Stimulated activated CD4-positive, alpha-beta T cell treated with anti-CD3 and anti-CD28 coated beads, Interleukin-4, amount 100 ng/mL, for 1 hour (primary cell): ENCODE data around the gene ARMH3.

Experiments used
- DNase-seq: peaks from one replicate; pipeline ENCODE4 v3.0.0-alpha.2; 2020

Gene ARMH3

GRCh38 chr10:101848894-101849351 is 207.1 kb downstream of the ARMH3 start:
- DNase-seq: no peak

GRCh38 chr10:101848408-101848807 is 207.6 kb downstream of the ARMH3 start:
- no peak for DNase-seq

- DNase-seq: no peak
Measured at GRCh38 chr10:101845893-101846292, 210.1 kb downstream of the ARMH3 start.

- DNase-seq: peak; percentile 68
Measured at GRCh38 chr10:101843032-101844021, 212.6 kb downstream of the ARMH3 start, which contains the start of gene KCNIP2. KCNIP2 (minus strand) TSS chr10:101843800; CDS start chr10:101843568, 232 bp downstream.

GRCh38 chr10:101841826-101842225 is 214.1 kb downstream of the ARMH3 start:
- DNase-seq: no peak

GRCh38 chr10:101840741-101841453 is 215.1 kb downstream of the ARMH3 start:
- DNase-seq: peak; percentile 72

- DNase-seq: no peak
Measured at GRCh38 chr10:101840102-101840684, 215.8 kb downstream of the ARMH3 start.

- DNase-seq: peak; percentile 64
Measured at GRCh38 chr10:101839416-101840063, 216.4 kb downstream of the ARMH3 start.

- no peak for DNase-seq
Measured at GRCh38 chr10:101839002-101839401, 217.0 kb downstream of the ARMH3 start.

- no peak for DNase-seq
Measured at GRCh38 chr10:101838416-101838970, 217.5 kb downstream of the ARMH3 start.

- DNase-seq: no peak
Measured at GRCh38 chr10:101837748-101838147, 218.2 kb downstream of the ARMH3 start.

- DNase-seq: no peak
Measured at GRCh38 chr10:101835362-101835761, 220.6 kb downstream of the ARMH3 start.

- DNase-seq: peak; percentile 11
Measured at GRCh38 chr10:101834341-101834740, 221.6 kb downstream of the ARMH3 start.

GRCh38 chr10:101833466-101833865 is 222.5 kb downstream of the ARMH3 start:
- DNase-seq: no peak

GRCh38 chr10:101832325-101832771 is 223.6 kb downstream of the ARMH3 start:
- no peak for DNase-seq

- no peak for DNase-seq
Measured at GRCh38 chr10:101831169-101831811, 224.7 kb downstream of the ARMH3 start.

GRCh38 chr10:101830322-101831168 is 225.4 kb downstream of the ARMH3 start:
- peak; percentile 92 for DNase-seq

- DNase-seq: peak; percentile 68
Measured at GRCh38 chr10:101829561-101830315, 226.2 kb downstream of the ARMH3 start.

GRCh38 chr10:101828766-101829551 is 227.0 kb downstream of the ARMH3 start:
- DNase-seq: no peak
